Measurements from ENCODE around the gene SYNDIG1. TPM values are rescaled to one million over a fixed set of nuclear protein-coding genes. Genes with fewer than 3 reads are reported as not detected.
"Not testable (repeated sequence)": the region's sequence is repeated elsewhere in the genome, so short reads cannot be mapped to it uniquely, and the experiment has no call there.

Gene SYNDIG1
- total and polyA plus RNA-seq, 9 of the 15 experiments (the other 6 are each of a cell fraction or from before 2014, with no cell fraction given) = not detected

GRCh38 chr20:24622856-24623255 lies 153.4 kb downstream of the SYNDIG1 start:
- Histone ChIP-seq H3K36me3 (ENCODE audit: control insufficient read depth, insufficient read depth, low read length) (no peaks in the 10 kb centered on the region), H3K9me1 (ENCODE audit: control insufficient read depth, insufficient read depth, low read length) (no peaks in the 10 kb centered on the region), H3K9ac (ENCODE audit: insufficient read depth in 1 of 2, low read depth in 2 of 2, low read length in 2 of 2) (no peak overlapping the region), H3K27me3 (ENCODE audit: control insufficient read depth in 2 of 2, insufficient read depth in 2 of 2, low read length in 2 of 2) (peaks cover 0 to 5% of the 10 kb centered on the region in 2 experiments; a peak in 1 of 5 replicates), H3K4me1 (replicated peaks in 1 of 2; ENCODE audit: control insufficient read depth in 2 of 2, insufficient read depth in 2 of 2, low read length in 2 of 2) (no peaks in the 10 kb centered on the region), H2AFZ (ENCODE audit: low read depth, low read length) (no peak overlapping the region), H3K27ac (ENCODE audit: extremely low read depth, low read depth, low read length) (no peak overlapping the region), H3K4me3 (no peak overlapping the region), H4K20me1 (replicated peaks; ENCODE audit: control insufficient read depth, insufficient read depth, low read length) (no peaks in the 10 kb centered on the region), H3K4me2 (ENCODE audit: insufficient read depth, low read length) (no peak overlapping the region), H3K9me3 (replicated peaks; ENCODE audit: control insufficient read depth, insufficient read depth, low read depth, low read length) (no peaks in the 10 kb centered on the region), H3K79me2 (ENCODE audit: control insufficient read depth, insufficient read depth, low read length) (no peaks in the 10 kb centered on the region)
- BruUV-seq (replicated peaks) = no TSS peak
- in situ Hi-C loops (cut with MboI) = no loop called here
- FAIRE-seq = no peak
- TF ChIP-seq STAT6 (CRISPR knock-in tag; IDR thresholded peaks at IDR 0.05) (no peak), ZNF57 (CRISPR knock-in tag; IDR thresholded peaks at IDR 0.05) (no peak), ZSCAN32 (CRISPR knock-in tag; IDR thresholded peaks at IDR 0.05) (no peak), ZNF239 (CRISPR knock-in tag; IDR thresholded peaks at IDR 0.05) (no peak), PHTF2 (CRISPR knock-in tag; IDR thresholded peaks at IDR 0.05) (no peak), FOXA3 (CRISPR knock-in tag; conservative IDR thresholded peaks at IDR 0.05 in 1 of 2, IDR thresholded peaks at IDR 0.05 in 1 of 2) (no peak)
- 0% methylated on average over 2 of the region's 3 CpGs for WGBS (ENCODE audit: insufficient coverage, low coverage, missing lambda C conversion rate)
- no peak for DNase-seq (ENCODE audit: extremely low read depth in 1 of 4, low spot score in 3 of 4)
- ChIA-PET POLR2A (no interaction called here), CTCF (ENCODE audit: low intra/inter-chr PET ratio) (no interaction called here)
- ATAC-seq = no peak
- intact Hi-C loops (cut with micrococcal nuclease) = no loop called here

- H3K4me1 ChIP-seq (replicated peaks in 1 of 2; ENCODE audit: control insufficient read depth in 2 of 2, insufficient read depth in 2 of 2, low read length in 2 of 2); H3K27me3 ChIP-seq (ENCODE audit: control insufficient read depth in 2 of 2, insufficient read depth in 2 of 2, low read length in 2 of 2); H4K20me1 ChIP-seq (replicated peaks; ENCODE audit: control insufficient read depth, insufficient read depth, low read length); H3K9ac ChIP-seq (ENCODE audit: insufficient read depth in 1 of 2, low read depth in 2 of 2, low read length in 2 of 2); in situ Hi-C loops (cut with MboI); H2AFZ ChIP-seq (ENCODE audit: low read depth, low read length); H3K79me2 ChIP-seq (ENCODE audit: control insufficient read depth, insufficient read depth, low read length); H3K4me2 ChIP-seq (ENCODE audit: insufficient read depth, low read length); H3K9me3 ChIP-seq (replicated peaks; ENCODE audit: control insufficient read depth, insufficient read depth, low read depth, low read length); H3K9me1 ChIP-seq (ENCODE audit: control insufficient read depth, insufficient read depth, low read length); ATAC-seq; H3K4me3 ChIP-seq; CTCF ChIA-PET (ENCODE audit: low intra/inter-chr PET ratio); POLR2A ChIA-PET; BruUV-seq (replicated peaks); H3K27ac ChIP-seq (ENCODE audit: extremely low read depth, low read depth, low read length); FAIRE-seq; intact Hi-C loops (cut with micrococcal nuclease); DNase-seq (ENCODE audit: extremely low read depth in 1 of 4, low spot score in 3 of 4); H3K36me3 ChIP-seq (ENCODE audit: control insufficient read depth, insufficient read depth, low read length): not testable (repeated sequence)
- 3% methylated on average over 5 of the region's 29 CpGs for WGBS (ENCODE audit: insufficient coverage, low coverage, missing lambda C conversion rate)
Observed at GRCh38 chr20:24626141-24626540, 156.7 kb downstream of the SYNDIG1 start.
